HepG2 (cell line): ENCODE results near the gene FAM171A2. TPM values are rescaled to one million over a fixed set of nuclear protein-coding genes. Genes with fewer than 3 reads are reported as not detected.

Experiments used
- ATAC-seq: fragments of 200-7000 bp; cut with Tn5 transposase; 3 replicates; pipeline ENCODE4 v1.9.1; 2020; ENCODE audit warnings: mild to moderate bottlenecking, moderate library complexity
- BruUV-seq: library from RNA; stranded (reverse); fragments of 400-500 nt; replicated peaks from 2 replicates; lab custom pipeline; 2021; lab: Mats Ljungman, UMichigan
- CTCF ChIA-PET: fragments of 300-600 bp; formaldehyde crosslinking; extraction: SDS; loops from one replicate; lab custom pipeline; 2021; ENCODE audit warnings: low total read pairs, inconsistent platforms, low intra/inter-chr PET ratio; lab: Yijun Ruan, JAX
- POLR2A ChIA-PET: fragments of 350-600 bp; sonication (Branson Sonifier 250); formaldehyde crosslinking; loops from one replicate; lab custom pipeline; 2020; ENCODE audit warnings: antibody characterized with exemption, inconsistent platforms; lab: Yijun Ruan, JAX
- DNase-seq: peaks from one replicate; pipeline ENCODE4 v3.0.0-alpha.2; 2015; ENCODE audit warnings: low spot score
- FAIRE-seq: peaks from 3 replicates; lab custom pipeline; 2011; peaks lifted over from hg19 to GRCh38; lab: Jason Lieb, UNC
- H2AFZ ChIP-seq: one replicate; pipeline ENCODE4 v1.6.1; 2011; ENCODE audit warnings: low read length, inconsistent platforms
- H3K27ac ChIP-seq: fragments of 300-600 bp; 3 replicates; pipeline ENCODE4 v1.8.0; 2011; ENCODE audit warnings: mixed run types, mild to moderate bottlenecking, mixed read lengths, low read length, inconsistent platforms; ENCODE audit not compliant: insufficient read depth; ENCODE audit errors: extremely low read length
- H3K27me3 ChIP-seq, 2 experiments: fragments of 200-600 bp in 1 of 2; 2 replicates in 1 of 2; 3 replicates in 1 of 2; pipeline versions ENCODE4 v1.6.0 to v1.8.0; 2011; ENCODE audit warnings: low read length in 2 of 2, mild to moderate bottlenecking in 2 of 2, moderate library complexity in 2 of 2, inconsistent platforms in 1 of 2; ENCODE audit not compliant: insufficient read depth in 2 of 2, control insufficient read depth in 1 of 2
- H3K36me3 ChIP-seq, 2 experiments: fragments of 200-600 bp in 1 of 2; replicated peaks in 1 of 2; 2 replicates in 1 of 2; 3 replicates in 1 of 2; pipeline versions ENCODE4 v1.5.1 to v1.8.0; 2011; ENCODE audit warnings: low read length in 2 of 2, inconsistent platforms in 1 of 2; ENCODE audit not compliant: insufficient read depth in 2 of 2, control insufficient read depth in 1 of 2
- H3K4me1 ChIP-seq: 2 replicates; pipeline ENCODE4 v1.5.1; 2012; ENCODE audit warnings: low read length, inconsistent platforms; ENCODE audit not compliant: insufficient read depth
- H3K4me2 ChIP-seq: 2 replicates; pipeline ENCODE4 v1.6.0; 2011; ENCODE audit warnings: low read depth, low read length, inconsistent platforms
- H3K4me3 ChIP-seq, 3 experiments: fragments of 200-600 bp in 1 of 3; sonication (generic), shearing (Covaris generic) in 1 of 3; replicated peaks in 1 of 3; 2 replicates each; pipeline ENCODE4 v1.5.1; 2011 to 2016; ENCODE audit warnings: low read length in 3 of 3, inconsistent platforms in 2 of 3, low read depth in 2 of 3, mild to moderate bottlenecking in 2 of 3, control low read depth in 1 of 3, mixed read lengths in 1 of 3; ENCODE audit not compliant: insufficient read depth in 1 of 3
- H3K79me2 ChIP-seq: one replicate; pipeline ENCODE4 v1.6.1; 2011; ENCODE audit warnings: low read length, inconsistent platforms; ENCODE audit not compliant: insufficient read depth
- H3K9ac ChIP-seq: 2 replicates; pipeline ENCODE4 v1.6.0; 2011; ENCODE audit warnings: mild to moderate bottlenecking, low read depth, low read length, inconsistent platforms; ENCODE audit not compliant: insufficient read depth
- H3K9me3 ChIP-seq: 2 replicates; pipeline ENCODE4 v1.5.1; 2012; ENCODE audit warnings: mild to moderate bottlenecking, low read length
- H4K20me1 ChIP-seq: 2 replicates; pipeline ENCODE4 v1.6.0; 2011; ENCODE audit warnings: inconsistent platforms, mild to moderate bottlenecking, low read length, moderate library complexity; ENCODE audit not compliant: insufficient read depth
- THAP11 ChIP-seq: IDR thresholded peaks from 2 replicates; pipeline ENCODE4 v1.6.1; 2016; ENCODE audit warnings: missing biosample characterization, missing genetic modification reagents
- ZNF160 ChIP-seq: sonication (generic); formaldehyde crosslinking; IDR thresholded peaks from 2 replicates; pipeline ENCODE4 v1.8.0; 2022; ENCODE audit warnings: mild to moderate bottlenecking, inconsistent platforms, missing genetic modification reagents
- ZNF205 ChIP-seq: IDR thresholded peaks from 2 replicates; pipeline ENCODE4 v1.6.1; 2018; ENCODE audit warnings: missing biosample characterization, missing genetic modification reagents
- in situ Hi-C: cut with HindIII; loops from 2 replicates; pipeline ENCODE4 v1.10.0; 2017; ENCODE audit warnings: low pct_unique_long_range_greater_than_20kb; ENCODE audit not compliant: extremely low pct_ligation_motif_present
- intact Hi-C: fragments of 100-400 bp; cut with micrococcal nuclease; formaldehyde crosslinking; loops from one replicate; pipeline ENCODE4 v1.10.0; 2022; ENCODE audit not compliant: unreplicated experiment
- polyA plus RNA-seq, 8 experiments: library from polyadenylated mRNA; depleted of rRNA in 3 of 8; stranded (reverse) in 7 of 8; unstranded in 1 of 8; fragments of >200 nt; fragmentation: Illumina TruSeq in 4 of 8; extraction: Trizol in 4 of 8; gene quantifications; 2 replicates each; pipeline versions ENCODE4 v1.2.1 to v1.2.3, GENCODE V29; 2011 to 2016; ENCODE audit warnings: low read depth in 4 of 8, missing spikeins in 1 of 8, mixed read lengths in 1 of 8; ENCODE audit not compliant: insufficient read depth in 1 of 8
- small RNA-seq, 3 experiments: library from RNA; depleted of rRNA; stranded (forward); fragments of <200 nt; gene quantifications; one replicate each; pipeline ENCODE3, GENCODE V24; 2012; ENCODE audit warnings: low read depth in 2 of 3, low replicate concordance in 1 of 3; ENCODE audit not compliant: insufficient read length in 3 of 3, insufficient read depth in 2 of 3
- total RNA-seq, 5 experiments: library from RNA; depleted of rRNA; stranded (reverse); fragments of >200 nt; fragmentation: Illumina TruSeq; extraction: Trizol; gene quantifications; 2 replicates each; pipeline ENCODE4 v1.2.3, GENCODE V29; 2016; ENCODE audit warnings: low read depth in 1 of 5

The FAM171A2 gene
- total and polyA plus RNA-seq, 2 of the 13 experiments (the other 11 are each of a cell fraction or from before 2014, with no cell fraction given): 1.8 to 3.6 TPM

- H3K9me3 ChIP-seq: no peaks in the 10 kb centered on the region
- peaks cover 1 to 23% of the 10 kb centered on the region in 2 experiments; a peak in 4 of 5 replicates for H3K27me3 ChIP-seq
- H3K4me2 ChIP-seq: no peak overlapping the region
- no peak overlapping the region for H3K27ac ChIP-seq
- ChIA-PET CTCF (no interaction called here), POLR2A (no interaction called here)
- intact Hi-C loops: no loop called here
- BruUV-seq: no TSS peak
- no peak overlapping the region for H3K9ac ChIP-seq
- H4K20me1 ChIP-seq: no peaks in the 10 kb centered on the region
- no peak for TF ChIP-seq THAP11
- TF ChIP-seq ZNF205 (CRISPR knock-in tag): no peak
- TF ChIP-seq ZNF160 (CRISPR knock-in tag): no peak
- TF ChIP-seq, all 625 proteins: peak for 0
- no peak for FAIRE-seq
- no peak for ATAC-seq
- DNase-seq: no peak
- Histone ChIP-seq H3K36me3 (no peaks in the 10 kb centered on the region), H2AFZ (no peak overlapping the region), H3K79me2 (no peaks in the 10 kb centered on the region), H3K4me1 (peaks cover 16% of the 10 kb centered on the region), H3K4me3 (no peak overlapping the region)
- in situ Hi-C loops: no loop called here
These were observed 59.0 kb downstream of the FAM171A2 start for GRCh38 chr17:44304651-44305050.

Small RNA genes within 50 kb of the gene (small RNA-seq; reads per million reads assigned to genes)
- gene RF00012 (0 reads per million in 3 experiments), gene RN7SL258P (0 reads per million in 3 experiments), gene RNU6-453P (0 reads per million in 3 experiments)

Other genes with a start within 250 kb of the FAM171A2 start
- 34.0 and 46.4 TPM in 2 replicates for gene HDAC5, start 240.2 kb downstream of the FAM171A2 start, total RNA-seq (2016; rRNA removed; fragmentation: Illumina TruSeq; extraction: Trizol)
- gene HDAC5, start 240.2 kb downstream of the FAM171A2 start, polyA plus RNA-seq (2011; rRNA removed): 85.4 and 140 TPM in 2 replicates
- gene HROB, start 221.9 kb downstream of the FAM171A2 start, total RNA-seq (2016; rRNA removed; fragmentation: Illumina TruSeq; extraction: Trizol): 6.7 and 7.1 TPM in 2 replicates
- gene HROB, start 221.9 kb downstream of the FAM171A2 start, polyA plus RNA-seq (2011; rRNA removed): 5.0 and 6.1 TPM in 2 replicates
- gene ASB16, start 193.1 kb downstream of the FAM171A2 start, total RNA-seq (2016; rRNA removed; fragmentation: Illumina TruSeq; extraction: Trizol): 0.07 TPM in 1 of 2 replicates, not detected in the other
- gene ASB16, start 193.1 kb downstream of the FAM171A2 start, polyA plus RNA-seq (2011; rRNA removed): 0.05 TPM in 1 of 2 replicates, not detected in the other
- gene TMUB2, start 176.9 kb downstream of the FAM171A2 start, total RNA-seq (2016; rRNA removed; fragmentation: Illumina TruSeq; extraction: Trizol): 18.7 and 26.9 TPM in 2 replicates
- gene TMUB2, start 176.9 kb downstream of the FAM171A2 start, polyA plus RNA-seq (2011; rRNA removed): 50.8 and 55.5 TPM in 2 replicates
- 45.7 and 59.1 TPM in 2 replicates for gene ATXN7L3, start 164.0 kb downstream of the FAM171A2 start, total RNA-seq (2016; rRNA removed; fragmentation: Illumina TruSeq; extraction: Trizol)
- gene ATXN7L3, start 164.0 kb downstream of the FAM171A2 start, polyA plus RNA-seq (2011; rRNA removed): 44.5 and 49.3 TPM in 2 replicates
- gene UBTF, start 144.2 kb downstream of the FAM171A2 start, total RNA-seq (2016; rRNA removed; fragmentation: Illumina TruSeq; extraction: Trizol): 52.1 and 60.9 TPM in 2 replicates
- 15.2 and 16.1 TPM in 2 replicates for gene UBTF, start 144.2 kb downstream of the FAM171A2 start, polyA plus RNA-seq (2011; rRNA removed)
- gene SLC4A1, start 95.7 kb downstream of the FAM171A2 start, total RNA-seq (2016; rRNA removed; fragmentation: Illumina TruSeq; extraction: Trizol): not detected in 2 replicates
- 0.01 TPM in 1 of 2 replicates, not detected in the other for gene SLC4A1, start 95.7 kb downstream of the FAM171A2 start, polyA plus RNA-seq (2011; rRNA removed)
- not detected in 2 replicates for gene RUNDC3A, start 55.3 kb downstream of the FAM171A2 start, total RNA-seq (2016; rRNA removed; fragmentation: Illumina TruSeq; extraction: Trizol)
- gene RUNDC3A, start 55.3 kb downstream of the FAM171A2 start, polyA plus RNA-seq (2011; rRNA removed): 0.25 and 0.33 TPM in 2 replicates
- 119 and 151 TPM in 2 replicates for gene SLC25A39, start 39.0 kb downstream of the FAM171A2 start, total RNA-seq (2016; rRNA removed; fragmentation: Illumina TruSeq; extraction: Trizol)
- 144 and 164 TPM in 2 replicates for gene SLC25A39, start 39.0 kb downstream of the FAM171A2 start, polyA plus RNA-seq (2011; rRNA removed)
- 41.2 and 86.6 TPM in 2 replicates for gene GRN, start 18.6 kb downstream of the FAM171A2 start, total RNA-seq (2016; rRNA removed; fragmentation: Illumina TruSeq; extraction: Trizol)
- gene GRN, start 18.6 kb downstream of the FAM171A2 start, polyA plus RNA-seq (2011; rRNA removed): 143 and 195 TPM in 2 replicates
- gene ITGA2B, start 25.8 kb upstream of the FAM171A2 start, total RNA-seq (2016; rRNA removed; fragmentation: Illumina TruSeq; extraction: Trizol): 0.38 and 0.41 TPM in 2 replicates
- gene ITGA2B, start 25.8 kb upstream of the FAM171A2 start, polyA plus RNA-seq (2011; rRNA removed): 1.1 and 1.9 TPM in 2 replicates
- 21.5 and 37.7 TPM in 2 replicates for gene GPATCH8, start 139.6 kb upstream of the FAM171A2 start, total RNA-seq (2016; rRNA removed; fragmentation: Illumina TruSeq; extraction: Trizol)
- 19.8 and 20.7 TPM in 2 replicates for gene GPATCH8, start 139.6 kb upstream of the FAM171A2 start, polyA plus RNA-seq (2011; rRNA removed)
- gene FZD2, start 193.6 kb upstream of the FAM171A2 start, total RNA-seq (2016; rRNA removed; fragmentation: Illumina TruSeq; extraction: Trizol): 0.13 TPM in 1 of 2 replicates, not detected in the other
- 0.07 and 0.10 TPM in 2 replicates for gene FZD2, start 193.6 kb upstream of the FAM171A2 start, polyA plus RNA-seq (2011; rRNA removed)